NCI-H187 treated with DMSO at 0.1 percent for 48 hours (cell line): Measurements from ENCODE around the gene RPRD2.
A peak's percentile ranks its signal among the peaks of the same experiment; 100 is the strongest.
"Not testable (repeated sequence)": the region's sequence is repeated elsewhere in the genome, so short reads cannot be mapped to it uniquely, and the experiment has no call there.

Experiments used
- DNase-seq: peaks from one replicate; lab custom pipeline; 2025; lab: John Stamatoyannopoulos, UW

The RPRD2 gene

GRCh38 chr1:150363426-150364230 lies at the start of gene RPRD2:
TSS of gene RPRD2 (plus strand) at chr1:150364147. CDS start at chr1:150364715, 568 bp downstream.
- peak; percentile 100 for DNase-seq

DNA sequence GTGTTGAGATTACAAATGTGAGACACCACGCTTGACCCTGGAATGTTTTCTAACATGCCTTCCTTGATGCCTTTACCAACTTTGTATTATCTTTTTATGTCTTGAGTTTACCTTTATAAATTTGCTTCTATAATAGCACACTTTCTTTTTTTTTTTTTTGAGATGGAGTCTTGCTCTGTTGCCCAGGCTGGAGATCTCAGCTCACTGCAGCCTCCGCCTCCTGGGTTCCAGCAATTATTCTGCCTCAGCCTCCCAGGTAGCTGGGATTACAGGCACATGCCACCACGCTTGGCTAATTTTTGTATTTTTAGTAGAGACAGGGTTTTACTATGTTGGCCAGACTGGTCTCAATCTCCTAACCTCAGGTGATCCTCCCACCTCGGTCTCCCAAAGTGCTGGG lies 49.3 kb upstream of the RPRD2 start:
- DNase-seq = not testable (repeated sequence)

DNA sequence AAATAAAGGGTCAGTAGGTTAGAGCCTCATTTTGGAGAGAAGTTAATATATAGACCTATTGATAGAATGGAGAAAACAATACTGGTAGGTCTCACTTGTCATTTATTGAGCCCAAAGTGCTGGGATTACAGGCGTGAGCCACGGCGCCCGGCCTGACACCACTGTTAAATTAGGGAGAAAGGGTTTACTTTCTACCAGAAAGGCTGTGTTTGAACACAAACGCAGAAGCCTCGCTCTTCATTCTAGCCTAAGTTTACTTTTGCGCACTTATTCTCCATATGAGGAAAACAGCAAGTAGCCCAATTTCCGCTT lies 43.3 kb upstream of the RPRD2 start:
- no peak for DNase-seq

DNA sequence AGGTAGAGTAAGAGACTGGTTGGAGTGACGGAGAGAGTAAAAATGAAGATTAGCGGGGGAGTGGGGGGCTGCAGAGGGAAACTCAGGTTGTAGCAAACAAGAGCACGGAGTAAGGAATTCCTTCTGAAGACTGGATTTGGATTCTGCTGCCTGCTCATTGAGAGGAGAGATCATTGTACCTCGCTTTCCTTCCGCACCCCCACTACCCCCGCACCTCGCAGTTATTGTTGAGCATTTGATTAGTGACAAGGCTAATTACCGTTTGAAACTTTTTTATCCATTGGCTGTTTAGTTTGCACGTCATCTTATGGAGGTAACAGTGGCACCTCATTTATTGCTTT lies 42.2 kb upstream of the RPRD2 start:
- no peak for DNase-seq

DNA sequence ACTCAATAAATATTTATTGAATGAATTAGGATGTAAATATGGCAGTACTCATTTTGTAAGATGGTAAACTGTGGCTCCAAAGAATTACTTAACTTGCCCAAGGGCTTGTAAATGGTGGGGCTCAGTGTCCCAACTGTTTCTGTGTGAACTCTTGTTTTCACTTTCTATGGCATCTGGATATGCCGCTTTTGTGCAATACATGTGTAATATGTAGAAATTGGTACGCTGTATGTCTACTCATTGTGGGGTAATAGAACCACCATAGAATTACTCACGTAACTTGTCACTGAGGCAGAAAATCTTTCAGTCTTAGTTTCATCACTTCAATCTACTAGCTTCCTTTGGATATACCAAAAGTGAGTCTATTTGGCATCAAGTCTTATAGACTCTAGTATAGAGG lies 41.6 kb upstream of the RPRD2 start:
- DNase-seq = no peak

- DNase-seq = no peak
These were observed 31.2 kb upstream of the RPRD2 start for GRCh38 chr1:150332651-150333290.

- DNase-seq = no peak
These were observed 17.6 kb upstream of the RPRD2 start for GRCh38 chr1:150346316-150346715.

- DNase-seq = no peak
These were observed 11.1 kb upstream of the RPRD2 start for GRCh38 chr1:150352866-150353265.

DNA sequence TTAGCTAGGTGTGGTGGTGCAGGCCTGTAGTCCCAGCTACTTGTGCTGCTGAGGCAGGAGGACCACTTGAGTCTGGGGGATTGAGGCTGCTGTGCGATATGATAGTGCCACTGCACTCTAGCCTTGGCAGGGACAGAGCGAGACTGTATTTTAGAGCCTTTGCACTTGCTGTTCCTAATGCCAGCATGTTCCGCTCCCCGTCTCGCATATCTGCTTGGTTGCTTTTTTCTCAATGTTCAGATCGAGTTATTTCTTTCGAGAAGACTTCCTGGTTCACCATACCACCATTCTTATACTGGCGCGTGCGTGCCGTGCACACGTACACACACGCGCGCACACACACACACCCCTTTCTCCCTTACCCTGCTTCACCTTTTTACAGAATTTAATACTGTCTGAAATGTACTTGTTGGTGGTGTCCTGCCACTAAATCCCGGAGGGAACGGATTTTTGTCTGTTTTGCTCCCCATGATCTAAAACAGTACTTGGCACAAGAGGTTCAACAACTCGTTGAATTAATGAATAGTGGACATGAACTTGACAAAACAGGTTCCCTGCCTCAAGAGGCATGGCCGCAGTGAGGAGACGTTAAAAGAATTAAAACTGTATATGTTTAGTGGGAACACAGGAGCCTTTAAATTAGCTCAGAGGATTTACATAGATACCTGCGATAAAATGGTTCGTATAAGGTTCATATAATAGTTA lies 1.1 kb upstream of the RPRD2 start:
- DNase-seq = peak; percentile 78

GRCh38 chr1:150364231-150365003 lies 470 bp downstream of the RPRD2 start:
- peak; percentile 79 for DNase-seq

- DNase-seq = no peak
These were observed 2.0 kb downstream of the RPRD2 start for GRCh38 chr1:150365941-150366340.

DNA sequence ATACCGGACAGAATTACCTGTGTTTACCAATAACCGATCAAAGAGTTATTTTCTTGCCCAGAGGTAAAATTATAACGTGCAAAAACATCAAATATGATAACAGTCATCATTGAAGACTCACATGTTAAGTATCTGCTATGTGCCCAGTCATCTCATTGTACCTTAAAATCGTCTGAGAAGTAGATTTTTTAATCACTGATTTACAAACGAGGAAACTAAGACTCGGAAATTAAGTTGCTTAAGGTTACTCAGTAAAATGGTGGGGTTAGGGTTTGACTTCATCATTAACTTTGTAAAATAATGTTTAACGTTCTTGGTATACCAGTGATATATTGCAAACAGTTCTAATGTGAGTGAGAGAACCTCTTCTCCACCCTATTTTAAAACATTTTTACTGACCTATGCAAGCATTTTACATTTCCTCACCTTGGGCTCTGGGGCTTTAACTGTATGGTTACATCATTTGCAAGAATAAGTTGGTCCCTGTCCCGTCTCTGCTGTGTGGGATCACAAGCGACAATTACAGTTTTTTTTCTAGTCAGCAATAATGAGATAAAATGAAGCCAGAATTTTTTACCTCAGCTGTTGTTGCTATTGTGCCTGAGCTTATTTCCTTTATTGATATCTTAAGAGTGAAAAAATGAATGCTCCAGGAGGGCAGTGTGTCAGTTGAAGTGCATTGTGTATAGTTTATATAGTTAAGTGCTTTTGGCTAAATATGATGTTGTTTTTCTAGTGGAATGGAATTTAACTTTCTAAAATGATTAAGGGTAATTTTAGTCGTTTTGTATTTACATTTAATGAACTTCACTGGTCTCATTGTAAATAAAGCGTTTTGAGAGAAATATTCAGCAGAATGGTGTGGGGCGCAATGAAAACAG lies 2.7 kb downstream of the RPRD2 start:
- DNase-seq = no peak

DNA sequence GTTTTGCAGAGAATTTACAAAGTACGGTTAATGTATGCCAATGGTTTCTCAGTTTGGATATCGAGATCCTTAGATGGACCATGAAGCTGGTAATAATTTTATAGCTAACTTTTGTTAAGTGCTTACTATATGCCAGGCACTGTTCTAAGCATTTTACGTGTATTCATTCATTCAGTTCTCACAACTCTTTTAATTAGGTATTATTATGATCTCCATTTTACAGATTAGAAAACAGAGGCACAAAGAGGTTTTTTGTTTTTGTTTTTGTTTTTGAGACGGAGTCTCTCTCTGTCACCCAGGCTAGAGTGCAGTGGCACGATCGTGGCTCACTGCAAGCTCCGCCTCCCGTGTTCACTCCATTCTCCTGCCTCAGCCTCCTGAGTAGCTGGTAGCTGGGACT lies 7.2 kb downstream of the RPRD2 start:
- DNase-seq = no peak

GRCh38 chr1:150372580-150372979 lies 8.6 kb downstream of the RPRD2 start:
- DNase-seq = no peak

DNA sequence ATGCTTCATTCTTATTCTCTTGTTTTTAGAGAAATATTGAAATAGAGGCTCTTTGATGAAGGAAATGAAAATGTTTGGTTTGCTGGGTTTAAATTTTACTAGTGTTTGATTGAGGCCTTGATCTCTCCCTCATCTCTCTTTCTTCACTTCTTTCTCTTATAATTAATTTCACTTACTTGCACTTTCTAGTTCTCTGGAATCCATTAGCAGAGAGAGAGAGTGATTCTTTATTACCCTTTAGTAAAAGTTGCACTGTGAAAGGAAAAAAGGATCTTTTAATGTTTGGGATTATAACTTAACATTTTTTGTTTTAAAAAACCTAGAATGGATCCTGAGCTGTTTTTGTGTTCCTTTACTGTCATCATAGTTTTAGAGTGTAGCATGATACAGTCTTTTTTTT lies 12.2 kb downstream of the RPRD2 start:
- no peak for DNase-seq

DNA sequence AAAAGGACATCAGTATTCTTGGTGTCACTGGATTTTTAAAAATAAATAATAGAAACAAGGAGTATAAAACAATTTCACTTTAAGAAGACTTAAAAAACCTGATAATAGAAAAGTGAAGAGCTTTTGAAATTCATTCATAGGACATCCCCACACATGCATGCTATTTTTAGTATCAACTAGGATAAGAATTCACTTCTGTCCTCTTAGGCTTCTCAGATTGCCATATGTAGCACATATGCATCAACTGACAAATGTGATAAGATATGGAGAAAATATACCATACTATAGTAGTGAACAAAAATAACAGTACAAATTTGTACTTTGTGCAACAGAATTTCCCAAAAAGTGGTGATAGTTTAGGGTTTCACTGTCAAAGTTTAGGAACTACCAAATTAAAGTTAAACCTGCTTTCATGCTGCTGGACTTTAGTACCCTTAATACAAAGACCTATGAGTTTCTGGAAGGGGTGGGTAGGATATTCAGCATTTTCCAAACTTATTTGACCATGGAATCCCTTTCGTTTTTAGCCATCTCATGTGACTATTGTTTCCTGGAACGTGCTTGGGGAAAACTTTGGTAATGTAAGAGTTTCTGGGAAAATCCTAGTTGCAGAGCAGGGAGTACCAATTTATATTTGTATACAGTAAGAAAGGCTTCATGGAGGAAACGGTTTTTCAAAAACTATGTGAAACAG lies 19.8 kb downstream of the RPRD2 start:
- DNase-seq = no peak

DNA sequence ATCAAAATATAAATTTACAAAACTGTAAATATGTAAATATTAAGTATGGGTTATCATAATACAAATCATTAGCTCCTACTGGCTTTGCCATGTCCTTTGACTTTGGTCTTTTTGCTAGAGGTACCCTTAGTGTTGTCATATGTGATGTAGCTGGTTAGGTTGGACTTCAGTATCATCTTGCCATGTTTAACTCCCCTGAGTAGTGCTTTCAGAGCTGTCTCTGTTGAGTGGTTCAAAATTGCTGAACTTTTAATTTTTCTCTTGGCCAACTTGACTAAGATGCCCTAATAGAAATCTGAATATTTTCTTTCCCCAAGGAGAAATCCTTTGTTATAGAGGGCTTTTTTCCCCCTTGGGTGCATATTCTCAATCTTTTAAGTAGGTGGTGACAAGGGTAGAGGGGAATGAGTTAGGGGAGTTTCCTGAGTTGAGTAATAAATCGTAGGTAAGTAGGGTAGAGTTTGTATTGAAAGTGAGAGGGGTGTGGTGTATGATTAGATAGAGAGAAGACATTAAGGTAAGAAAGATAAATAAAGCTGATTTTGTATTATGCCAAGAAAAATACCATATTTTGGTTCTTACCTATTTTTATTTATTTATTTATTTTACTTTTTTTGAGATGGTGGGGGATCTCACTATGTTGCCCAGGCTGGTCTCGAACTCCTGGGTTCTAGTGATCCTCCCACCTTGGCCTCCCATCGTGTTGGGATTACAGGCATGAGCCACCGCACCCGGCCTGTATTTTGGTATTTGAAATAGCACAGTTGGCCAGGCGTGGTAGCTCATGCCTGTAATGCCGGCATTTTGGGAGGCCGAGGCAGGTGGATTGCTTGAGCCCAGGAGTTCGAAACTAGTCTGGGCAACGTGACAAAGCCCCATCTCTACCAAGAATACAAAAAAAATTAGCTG lies 21.8 kb downstream of the RPRD2 start:
- no peak for DNase-seq

- DNase-seq = peak; percentile 69
These were observed 22.6 kb downstream of the RPRD2 start for GRCh38 chr1:150386592-150386991.

GRCh38 chr1:150387200-150387599 lies 23.3 kb downstream of the RPRD2 start:
- DNase-seq = peak; percentile 65

DNA sequence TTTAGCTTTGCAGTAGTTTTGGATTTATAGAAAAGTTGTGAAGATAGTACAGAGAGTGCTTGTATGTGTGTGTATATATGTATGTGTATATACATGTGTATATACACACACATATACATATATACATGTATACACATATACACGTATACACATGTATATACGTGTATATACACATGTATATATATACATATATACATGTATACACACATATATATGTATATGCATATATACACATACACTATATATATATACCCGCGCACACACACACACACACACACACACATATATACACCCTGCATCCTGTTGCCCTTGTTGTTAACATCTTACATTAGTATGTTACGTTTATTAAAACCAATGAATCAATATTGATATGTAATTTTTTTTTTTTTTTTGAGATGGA lies 24.3 kb downstream of the RPRD2 start:
- no peak for DNase-seq
